IPS-NIHi7 (cell line): ENCODE results near the gene ANP32A.

Experiments used
- DNase-seq: peaks from one replicate; pipeline ENCODE4 v3.0.0; 2012; ENCODE audit warnings: mixed read lengths; ENCODE audit errors: extremely low spot score

ANP32A gene

DNA sequence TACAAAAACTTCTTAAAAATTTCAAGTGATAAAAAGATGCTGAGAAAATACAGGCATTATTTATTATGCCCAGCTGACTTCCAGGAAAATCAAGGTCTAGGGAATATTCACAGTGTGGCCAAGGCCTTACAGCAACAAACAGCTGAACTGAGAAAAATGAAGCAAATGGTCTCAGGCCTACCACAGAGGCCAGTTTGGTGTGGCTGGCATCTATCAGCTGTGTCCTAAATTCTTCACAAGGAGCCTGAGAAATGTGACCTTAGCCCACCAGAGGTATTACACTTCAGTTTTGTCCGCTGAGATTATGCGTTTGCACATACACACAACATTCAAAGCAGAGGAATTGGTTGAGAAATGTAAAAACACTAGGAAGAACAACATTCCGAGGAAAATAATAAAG lies 77.4 kb downstream of the ANP32A start:
- DNase-seq = no peak

DNA sequence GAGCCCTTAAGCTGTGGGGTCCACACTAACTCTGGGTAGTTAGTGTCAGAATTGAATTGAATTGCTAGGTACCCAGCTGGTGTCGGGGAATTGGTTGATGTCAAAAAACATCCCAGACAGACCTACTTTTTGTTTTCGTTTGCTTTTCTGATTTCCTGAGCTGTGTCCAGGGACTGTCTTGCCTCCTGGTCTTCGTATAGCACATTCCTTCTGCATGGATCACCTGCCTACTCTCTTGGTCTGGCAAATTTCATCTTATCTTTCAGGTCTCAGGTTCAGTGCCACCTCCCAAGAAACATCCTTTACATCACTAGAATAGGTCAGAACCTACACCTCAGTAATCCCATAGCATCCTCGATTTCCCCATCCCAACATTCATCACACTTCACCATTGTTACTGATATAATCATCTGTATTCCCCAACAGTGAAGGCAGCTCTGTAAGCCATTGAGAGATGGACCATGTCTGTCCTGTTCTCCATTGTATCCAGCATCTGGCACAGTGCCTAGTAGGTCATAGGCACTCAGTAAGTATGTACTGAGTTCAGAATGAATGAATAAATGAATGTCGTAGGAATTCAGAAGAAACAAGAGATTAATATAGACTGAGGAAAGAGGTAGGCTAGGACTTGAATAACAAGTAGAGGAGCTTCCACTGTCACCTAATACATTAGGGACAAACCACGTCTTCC lies 81.2 kb downstream of the ANP32A start:
- no peak for DNase-seq

DNA sequence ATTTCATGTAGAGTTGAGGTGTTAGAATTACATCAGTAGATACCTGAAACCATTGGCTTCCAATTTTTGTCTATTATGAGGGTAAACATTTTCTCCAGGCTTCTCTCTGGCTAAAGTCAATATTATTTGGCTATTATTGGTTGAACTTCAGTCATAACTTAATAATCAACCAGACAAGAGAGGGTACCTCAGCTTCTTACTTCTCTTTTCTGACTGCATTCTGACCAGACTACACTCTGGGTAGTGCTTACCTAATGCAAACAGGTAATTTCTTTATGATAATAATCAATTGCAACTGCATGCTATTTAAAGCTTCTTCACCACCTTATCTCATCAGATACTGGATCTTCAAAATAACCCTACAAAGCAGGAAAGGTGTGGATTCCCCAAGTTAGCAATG lies 85.1 kb downstream of the ANP32A start:
- no peak for DNase-seq

DNA sequence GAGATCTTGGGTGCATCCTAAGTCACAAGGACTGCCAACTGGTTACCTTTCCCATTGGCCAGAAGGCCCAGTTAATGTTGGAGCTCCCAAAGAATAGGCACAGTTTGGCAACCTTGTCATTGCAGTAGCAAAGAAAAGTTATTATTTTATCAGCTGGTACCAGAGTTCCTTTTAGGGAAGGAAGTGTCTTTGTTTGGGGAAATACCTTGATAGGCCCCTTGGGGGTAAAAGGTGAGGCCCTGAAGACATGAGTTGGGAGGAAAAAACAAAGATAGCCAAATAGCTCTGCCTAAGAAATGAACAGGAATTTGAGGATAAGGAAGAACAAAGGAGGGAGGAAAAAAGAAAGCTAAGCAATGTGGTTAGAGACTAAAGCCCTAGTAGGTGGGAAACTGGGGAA lies 85.8 kb downstream of the ANP32A start:
- DNase-seq = no peak

DNA sequence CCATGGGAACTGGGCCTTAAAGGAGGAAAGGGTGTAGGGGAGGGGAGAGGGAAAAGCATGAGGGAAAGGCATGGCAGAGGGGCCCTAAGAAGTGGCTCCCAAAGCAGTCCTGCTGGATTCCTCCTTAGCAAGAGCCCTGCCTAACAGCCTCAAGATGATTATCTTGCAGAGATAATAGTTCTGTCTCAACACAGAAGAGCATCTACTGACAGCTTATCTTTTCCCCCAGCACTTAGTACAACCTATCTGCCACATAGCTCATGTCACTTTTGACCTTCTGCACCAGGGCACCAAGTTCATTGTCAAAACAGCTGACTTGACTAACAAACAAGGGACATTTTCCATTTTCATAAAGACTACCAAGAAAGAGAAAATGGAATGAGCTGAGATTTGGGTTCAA lies 86.3 kb downstream of the ANP32A start:
- DNase-seq = no peak

DNA sequence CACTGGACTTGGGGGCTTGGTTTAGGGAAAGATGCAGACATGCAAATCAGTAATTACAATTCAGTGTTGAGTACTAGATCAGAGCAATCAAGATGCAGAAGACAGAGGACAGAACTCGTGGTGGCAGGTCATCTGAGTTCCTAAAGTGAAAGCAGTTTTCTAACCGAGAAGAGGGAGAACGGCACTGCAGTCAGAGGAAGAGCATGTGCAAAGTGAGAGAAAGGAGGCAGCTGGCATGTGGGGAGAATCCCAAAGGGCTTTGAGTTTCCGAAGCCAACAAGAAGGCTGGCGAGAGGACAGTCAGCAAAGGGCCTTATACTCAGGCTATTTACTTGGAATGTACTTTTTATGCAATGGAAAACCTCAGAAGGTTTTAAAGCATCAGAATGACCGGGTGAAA lies 87.0 kb downstream of the ANP32A start:
- no peak for DNase-seq

DNA sequence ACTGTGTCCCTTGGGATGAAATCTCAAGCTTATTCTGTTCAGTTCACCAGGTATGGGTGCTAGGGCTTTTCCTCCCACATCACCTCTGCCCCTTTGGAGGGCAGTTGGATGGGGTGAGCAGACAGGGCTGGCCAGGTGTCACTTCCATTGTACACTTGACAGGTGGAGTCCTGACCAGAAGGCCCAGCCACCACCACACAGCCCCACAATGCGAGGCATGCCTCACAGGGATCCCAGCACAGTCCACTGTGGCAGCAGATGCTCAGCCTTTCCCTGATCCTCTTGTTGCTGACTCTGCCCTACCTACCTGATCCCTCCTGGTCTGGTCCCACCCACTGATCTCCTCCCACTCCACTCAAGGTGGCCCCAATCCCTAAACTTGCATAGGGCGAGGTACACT lies 88.2 kb downstream of the ANP32A start:
- DNase-seq = no peak

DNA sequence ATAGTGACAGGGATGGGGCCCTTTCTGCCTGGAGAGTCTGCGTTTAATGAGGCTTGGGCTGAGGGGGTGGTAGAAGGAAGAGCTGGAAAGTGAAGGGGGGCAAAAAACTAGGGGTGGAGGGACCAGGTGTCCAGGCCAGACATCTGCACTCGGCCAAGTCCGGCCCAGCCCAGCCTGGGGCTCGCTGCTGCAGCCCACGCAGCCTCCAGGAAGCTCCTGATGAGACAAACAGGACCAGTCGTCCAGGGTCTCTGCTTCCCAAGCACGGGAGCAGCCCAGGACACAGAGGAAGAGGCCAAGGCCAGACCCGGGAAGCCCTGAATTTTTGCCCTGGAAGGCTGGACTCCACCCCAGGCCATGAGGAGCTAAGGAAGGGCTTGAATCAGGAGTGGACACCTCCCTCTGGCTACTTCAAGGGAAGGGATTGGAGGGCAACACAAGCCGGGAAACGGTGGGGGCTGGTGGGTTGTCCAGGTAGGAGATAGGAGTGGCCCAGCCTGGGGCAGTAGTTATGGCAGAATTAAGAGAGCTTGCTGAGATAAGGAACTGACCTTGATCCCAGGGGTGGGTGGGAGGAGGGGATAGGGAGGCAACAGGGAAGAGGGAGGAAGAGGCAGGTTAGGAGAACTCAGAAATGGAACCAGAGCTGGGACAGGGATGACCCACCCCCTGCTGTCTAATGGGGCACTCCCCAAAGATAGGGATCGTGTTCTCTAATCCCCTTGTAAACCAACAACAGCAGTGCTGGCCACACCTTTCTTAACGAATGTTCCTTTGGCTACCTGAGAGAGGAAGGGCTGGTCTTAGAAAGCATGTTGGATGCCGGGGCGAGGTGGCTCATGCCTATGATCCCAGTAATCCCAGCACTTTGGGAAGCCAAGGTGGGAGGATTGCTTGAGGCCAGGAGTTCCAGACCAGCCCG lies 89.5 kb downstream of the ANP32A start:
- no peak for DNase-seq

DNA sequence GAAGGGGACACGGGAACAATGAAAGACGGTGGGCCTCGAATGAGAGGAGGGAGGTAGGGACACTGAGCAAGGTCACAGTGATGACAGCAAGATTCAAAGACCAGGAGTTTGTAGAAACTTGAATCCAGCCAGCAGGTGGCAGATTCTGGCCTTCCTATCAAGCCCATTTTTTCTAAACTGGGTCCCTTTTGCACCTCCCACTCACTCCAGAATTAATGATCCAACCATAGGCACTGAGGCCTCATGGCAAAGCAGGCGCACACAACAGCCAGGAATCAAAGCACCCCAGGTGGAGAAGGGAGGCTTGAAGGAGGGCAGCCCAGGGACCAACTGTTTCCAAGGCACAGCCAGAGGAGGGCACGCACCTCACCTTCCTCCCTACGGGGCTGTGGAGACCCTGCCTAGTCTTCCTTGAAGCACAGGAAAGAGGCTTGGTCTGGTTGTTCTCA lies 90.2 kb downstream of the ANP32A start:
- DNase-seq = peak; percentile 63

DNA sequence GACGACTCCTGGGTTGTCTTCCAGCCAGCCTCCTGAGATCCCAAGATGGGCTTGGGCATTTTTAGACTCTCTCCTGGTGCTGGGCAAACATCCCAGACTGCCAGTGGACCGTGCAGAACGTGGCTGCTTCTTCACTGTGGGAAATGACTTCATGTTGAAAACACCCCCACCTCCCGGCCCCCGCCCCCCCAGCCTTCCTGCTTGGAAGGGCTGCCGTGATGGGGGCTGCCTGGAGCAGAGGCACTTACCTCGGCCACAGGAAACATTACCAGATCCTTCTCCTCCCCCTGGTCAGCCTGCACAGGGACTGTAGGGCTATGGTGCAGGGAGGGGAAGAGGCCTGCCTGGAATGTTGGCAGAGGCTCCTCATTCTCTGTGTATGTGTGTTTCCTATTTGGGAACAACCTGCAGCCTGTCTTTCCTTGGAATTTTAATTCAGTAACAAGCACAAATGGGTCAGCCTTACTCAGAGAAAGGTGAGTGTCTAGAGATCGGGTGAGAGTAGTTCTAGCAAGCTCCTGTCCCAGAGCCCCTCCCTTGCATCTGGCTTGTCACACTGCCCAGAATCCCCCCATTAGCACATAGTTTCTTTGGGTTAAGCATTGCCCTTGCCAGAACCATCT lies 90.8 kb downstream of the ANP32A start:
- DNase-seq = no peak
